ENCODE results near the gene FOXD2. TPM values are rescaled to one million over a fixed set of nuclear protein-coding genes. Genes with fewer than 3 reads are reported as not detected.

The FOXD2 gene
- polyA plus RNA-seq, 1 experiment: not detected

DNA sequence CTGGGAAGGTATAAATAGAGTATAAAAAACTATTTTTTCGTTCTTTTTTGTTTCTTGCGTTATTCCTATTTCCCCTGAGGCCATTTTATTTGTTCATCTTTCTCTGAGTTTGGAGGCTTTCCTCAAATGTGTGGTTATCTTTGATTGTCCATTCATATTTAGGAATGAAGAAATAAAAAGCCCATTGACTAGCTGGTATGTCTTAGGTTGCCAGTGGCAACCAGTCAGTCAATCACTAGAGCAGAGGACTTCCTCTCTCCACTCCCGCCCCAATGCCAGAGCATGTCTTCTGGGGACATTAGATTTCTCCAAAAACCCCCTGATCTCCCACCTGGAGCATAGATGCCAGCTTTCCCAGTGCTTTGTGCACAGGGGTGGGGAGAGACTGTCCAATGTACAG is 42.4 kb upstream of the FOXD2 start:
- TF ChIP-seq, protein P1, sequence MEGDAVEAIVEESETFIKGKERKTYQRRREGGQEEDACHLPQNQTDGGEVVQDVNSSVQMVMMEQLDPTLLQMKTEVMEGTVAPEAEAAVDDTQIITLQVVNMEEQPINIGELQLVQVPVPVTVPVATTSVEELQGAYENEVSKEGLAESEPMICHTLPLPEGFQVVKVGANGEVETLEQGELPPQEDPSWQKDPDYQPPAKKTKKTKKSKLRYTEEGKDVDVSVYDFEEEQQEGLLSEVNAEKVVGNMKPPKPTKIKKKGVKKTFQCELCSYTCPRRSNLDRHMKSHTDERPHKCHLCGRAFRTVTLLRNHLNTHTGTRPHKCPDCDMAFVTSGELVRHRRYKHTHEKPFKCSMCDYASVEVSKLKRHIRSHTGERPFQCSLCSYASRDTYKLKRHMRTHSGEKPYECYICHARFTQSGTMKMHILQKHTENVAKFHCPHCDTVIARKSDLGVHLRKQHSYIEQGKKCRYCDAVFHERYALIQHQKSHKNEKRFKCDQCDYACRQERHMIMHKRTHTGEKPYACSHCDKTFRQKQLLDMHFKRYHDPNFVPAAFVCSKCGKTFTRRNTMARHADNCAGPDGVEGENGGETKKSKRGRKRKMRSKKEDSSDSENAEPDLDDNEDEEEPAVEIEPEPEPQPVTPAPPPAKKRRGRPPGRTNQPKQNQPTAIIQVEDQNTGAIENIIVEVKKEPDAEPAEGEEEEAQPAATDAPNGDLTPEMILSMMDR (IDR thresholded peaks at IDR 0.05; ENCODE audit: low read depth, low read length): no peak
- Histone ChIP-seq H3K4me3 (ENCODE audit: low read depth, low read length) (no peak overlapping the region), H3K9me3 (ENCODE audit: control insufficient read depth, insufficient read depth, low read length) (no peaks in the 10 kb centered on the region), H3K27ac (ENCODE audit: low read depth, low read length) (no peak overlapping the region), H3K27me3 (ENCODE audit: control insufficient read depth, insufficient read depth, low read length) (peaks cover 2% of the 10 kb centered on the region)
- DNase-seq (ENCODE audit: low read depth, low spot score): no peak
- ChIA-PET POLR2A (no interaction called here), CTCF (interaction anchor here (0.8 to 18.0 kb wide), 3 partner anchors 25 to 39 kb away, joined by 3 to 219 read pairs (median 4); partner anchors contain the start of gene FOXD2)

DNA sequence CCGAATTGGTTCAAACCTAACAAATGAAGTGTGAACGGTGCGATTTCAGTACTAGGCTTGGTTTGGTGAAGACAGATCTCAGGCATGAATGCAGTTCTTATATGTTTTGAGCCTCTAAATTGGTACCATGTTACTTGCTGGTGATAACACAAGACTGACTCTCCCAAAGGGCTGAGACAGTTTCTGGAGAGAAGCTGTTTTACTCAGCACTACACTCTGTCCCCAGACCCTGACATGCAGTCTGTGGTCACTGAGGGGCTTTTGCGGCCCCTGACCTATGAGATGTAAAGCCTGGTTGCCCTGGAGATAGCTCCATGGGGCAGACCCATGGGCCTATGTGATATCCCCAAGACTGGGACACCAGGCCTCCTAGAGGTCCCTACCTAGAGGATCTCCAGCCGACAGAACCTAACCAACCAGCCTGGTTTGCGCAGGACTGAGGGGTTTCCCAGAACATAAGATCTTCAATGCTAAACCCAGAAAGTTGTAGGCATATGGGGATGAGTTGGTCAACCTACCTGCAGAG is 41.1 kb upstream of the FOXD2 start:
- CTCF ChIA-PET: interaction anchor here (0.9 to 18.0 kb wide), 3 partner anchors 8 to 38 kb away, joined by 3 to 219 read pairs (median 7); partner anchors contain the start of gene FOXD2
- DNase-seq (ENCODE audit: low read depth, low spot score): no peak
- no peaks in the 10 kb centered on the region for H3K9me3 ChIP-seq (ENCODE audit: control insufficient read depth, insufficient read depth, low read length)
- POLR2A ChIA-PET: no interaction called here
- H3K4me3 ChIP-seq (ENCODE audit: low read depth, low read length): no peak overlapping the region
- peaks cover 2% of the 10 kb centered on the region for H3K27me3 ChIP-seq (ENCODE audit: control insufficient read depth, insufficient read depth, low read length)
- TF ChIP-seq, protein P1 (IDR thresholded peaks at IDR 0.05; ENCODE audit: low read depth, low read length): no peak
- H3K27ac ChIP-seq (ENCODE audit: low read depth, low read length): no peak overlapping the region

GRCh38 chr1:47399138-47399845 is 38.6 kb upstream of the FOXD2 start:
- TF ChIP-seq, protein P1 (IDR thresholded peaks at IDR 0.05; ENCODE audit: low read depth, low read length): no peak
- ChIA-PET CTCF (interaction anchor here (0.6 to 18.0 kb wide), 4 partner anchors 26 to 327 kb away, joined by 3 to 219 read pairs (median 8); partner anchors contain the start of gene FOXD2), POLR2A (no interaction called here)
- no peak for DNase-seq (ENCODE audit: low read depth, low spot score)
- H3K9me3 ChIP-seq (ENCODE audit: control insufficient read depth, insufficient read depth, low read length): no peaks in the 10 kb centered on the region
- H3K4me3 ChIP-seq (ENCODE audit: low read depth, low read length): no peak overlapping the region
- H3K27ac ChIP-seq (ENCODE audit: low read depth, low read length): no peak overlapping the region
- H3K27me3 ChIP-seq (ENCODE audit: control insufficient read depth, insufficient read depth, low read length): peaks cover 4% of the 10 kb centered on the region

DNA sequence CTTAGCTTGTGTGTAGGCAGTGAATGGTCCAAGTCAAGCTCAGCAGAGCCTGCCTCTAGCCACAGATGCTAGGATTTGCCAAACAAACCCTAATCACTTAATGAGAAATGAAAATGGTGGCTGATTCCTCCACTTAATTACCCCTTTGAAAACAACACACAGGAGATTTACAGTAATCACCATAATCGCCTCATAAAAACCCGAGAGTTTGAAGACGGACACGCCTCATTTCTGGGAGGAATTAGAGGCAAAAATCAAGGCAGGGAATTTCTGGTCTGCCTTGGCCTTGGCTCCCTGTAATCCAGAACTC is 38.0 kb upstream of the FOXD2 start:
- CTCF ChIA-PET: interaction anchor here (2.6 to 18.0 kb wide), 3 partner anchors 24 to 326 kb away, joined by 8 to 219 read pairs (median 11); partner anchors contain the start of gene FOXD2
- Histone ChIP-seq H3K9me3 (ENCODE audit: control insufficient read depth, insufficient read depth, low read length) (no peaks in the 10 kb centered on the region), H3K27me3 (ENCODE audit: control insufficient read depth, insufficient read depth, low read length) (peaks cover 4% of the 10 kb centered on the region), H3K27ac (ENCODE audit: low read depth, low read length) (no peak overlapping the region), H3K4me3 (ENCODE audit: low read depth, low read length) (no peak overlapping the region)
- TF ChIP-seq, protein P1 (IDR thresholded peaks at IDR 0.05; ENCODE audit: low read depth, low read length): no peak
- no peak for DNase-seq (ENCODE audit: low read depth, low spot score)
- POLR2A ChIA-PET: no interaction called here

DNA sequence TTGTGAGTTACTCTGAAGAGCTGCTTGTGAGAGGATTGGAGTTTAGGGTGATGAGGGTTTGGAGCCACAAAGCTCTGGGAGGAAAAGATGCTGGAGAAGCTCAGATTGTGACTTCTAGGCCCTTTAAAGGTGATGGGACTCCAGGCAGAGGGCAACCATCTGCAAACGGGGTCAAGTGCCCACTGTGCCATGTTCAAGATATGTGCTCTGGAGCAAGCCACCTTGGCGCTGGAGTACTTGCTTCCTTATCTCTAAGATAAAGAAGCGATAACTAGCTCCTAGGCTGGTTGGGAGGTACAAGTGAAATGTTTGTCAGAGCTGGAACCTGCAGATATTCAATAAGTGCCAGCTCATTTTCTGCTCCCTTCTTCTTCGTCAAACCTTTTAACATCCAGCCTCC is 36.1 kb upstream of the FOXD2 start:
- TF ChIP-seq, protein P1 (IDR thresholded peaks at IDR 0.05; ENCODE audit: low read depth, low read length): no peak

More for the DNA sequence above, 36.1 kb upstream of the FOXD2 start:
- CTCF ChIA-PET: interaction anchor here (0.6 to 18.0 kb wide), 5 partner anchors 13 to 324 kb away, joined by 3 to 219 read pairs (median 8); partner anchors contain the start of gene FOXD2
- POLR2A ChIA-PET: no interaction called here
- Histone ChIP-seq H3K27ac (ENCODE audit: low read depth, low read length) (no peak overlapping the region), H3K27me3 (ENCODE audit: control insufficient read depth, insufficient read depth, low read length) (peaks cover 4% of the 10 kb centered on the region), H3K4me3 (ENCODE audit: low read depth, low read length) (no peak overlapping the region), H3K9me3 (ENCODE audit: control insufficient read depth, insufficient read depth, low read length) (no peaks in the 10 kb centered on the region)
- no peak for DNase-seq (ENCODE audit: low read depth, low spot score)
